WTC11 (cell line): Measurements from ENCODE around the gene KCNIP4.

ENCODE experiments used
- CREB1 ChIP-seq: sonication (generic); formaldehyde crosslinking; IDR thresholded peaks from 2 replicates; pipeline ENCODE4 v1.8.0; 2023; ENCODE audit warnings: mild to moderate bottlenecking, missing genetic modification reagents
- CTCF ChIP-seq: fragments of 200-600 bp; IDR thresholded peaks from 2 replicates; pipeline ENCODE4 v1.8.0; 2022; ENCODE audit warnings: antibody characterized with exemption
- E2F5 ChIP-seq: sonication (generic); formaldehyde crosslinking; IDR thresholded peaks from 2 replicates; pipeline ENCODE4 v1.8.1; 2022; ENCODE audit warnings: mild to moderate bottlenecking, moderate library complexity, missing genetic modification reagents
- MAX ChIP-seq: sonication (generic); formaldehyde crosslinking; IDR thresholded peaks from 2 replicates; pipeline ENCODE4 v1.8.0; 2022; ENCODE audit warnings: mild to moderate bottlenecking, missing genetic modification reagents
- RELA ChIP-seq: sonication (generic); formaldehyde crosslinking; IDR thresholded peaks from 2 replicates; pipeline ENCODE4 v1.8.1; 2022; ENCODE audit warnings: missing genetic modification reagents, mild to moderate bottlenecking, borderline replicate concordance
- ZNF512 ChIP-seq: sonication (generic); formaldehyde crosslinking; IDR thresholded peaks from 2 replicates; pipeline ENCODE4 v1.8.1; 2022; ENCODE audit warnings: missing genetic modification reagents, borderline replicate concordance
- TF ChIP-seq, protein P1 (sequence below): sonication (generic); formaldehyde crosslinking; IDR thresholded peaks from 2 replicates; pipeline ENCODE4 v1.8.1; 2023; ENCODE audit warnings: mild to moderate bottlenecking, missing genetic modification reagents, moderate library complexity

DNA sequence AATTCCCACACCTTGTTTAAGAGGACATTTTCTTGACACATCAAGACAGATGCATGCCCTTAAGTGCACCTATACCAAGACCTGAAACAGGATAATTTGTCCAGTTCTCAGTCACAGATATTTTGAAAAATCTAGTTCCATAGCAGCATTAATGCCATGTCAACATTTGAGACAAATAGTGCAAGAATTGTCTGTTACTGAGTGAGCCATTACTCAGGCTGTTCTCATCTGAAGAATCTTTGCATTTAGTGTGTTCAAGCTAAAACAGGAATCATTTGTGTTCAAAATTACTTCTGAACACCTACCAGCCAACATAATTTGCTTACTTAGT lies 354.9 kb downstream of the KCNIP4 start:
- TF ChIP-seq ZNF512, result no peak
- TF ChIP-seq CTCF, result no peak
- no peak for TF ChIP-seq CREB1 (CRISPR knock-in tag)
- TF ChIP-seq, protein P1, sequence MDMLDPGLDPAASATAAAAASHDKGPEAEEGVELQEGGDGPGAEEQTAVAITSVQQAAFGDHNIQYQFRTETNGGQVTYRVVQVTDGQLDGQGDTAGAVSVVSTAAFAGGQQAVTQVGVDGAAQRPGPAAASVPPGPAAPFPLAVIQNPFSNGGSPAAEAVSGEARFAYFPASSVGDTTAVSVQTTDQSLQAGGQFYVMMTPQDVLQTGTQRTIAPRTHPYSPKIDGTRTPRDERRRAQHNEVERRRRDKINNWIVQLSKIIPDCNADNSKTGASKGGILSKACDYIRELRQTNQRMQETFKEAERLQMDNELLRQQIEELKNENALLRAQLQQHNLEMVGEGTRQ (CRISPR knock-in tag), result no peak
- no peak for TF ChIP-seq E2F5 (CRISPR knock-in tag)
- TF ChIP-seq RELA (CRISPR knock-in tag), result no peak
- TF ChIP-seq MAX (CRISPR knock-in tag), result no peak
